ENCODE measurements around the gene OSBPL10.

OSBPL10 gene

GRCh38 chr3:31947671-31948091 is 33.4 kb downstream of the OSBPL10 start:
- no peak for DNase-seq (ENCODE audit: insufficient read length, low spot score)
- FAIRE-seq: no peak
- TF ChIP-seq POLR2AphosphoS5 (IDR thresholded peaks at IDR 0.05; ENCODE audit: low read depth, low read length) (no peak), PAX5 (IDR thresholded peaks at IDR 0.05; ENCODE audit: insufficient read depth, low read length, severe bottlenecking) (no peak), TAF1 (IDR thresholded peaks at IDR 0.05; ENCODE audit: low read depth, low read length) (no peak), POLR2A (IDR thresholded peaks at IDR 0.05; ENCODE audit: low read depth, low read length) (no peak), POU2F2 (IDR thresholded peaks at IDR 0.05; ENCODE audit: low read depth, low read length) (no peak), SPI1 (IDR thresholded peaks at IDR 0.05; ENCODE audit: low read depth, low read length) (no peak)

- FAIRE-seq: no peak
- no peak for DNase-seq (ENCODE audit: insufficient read length, low spot score)
- TF ChIP-seq TAF1 (IDR thresholded peaks at IDR 0.05; ENCODE audit: low read depth, low read length): no peak
- TF ChIP-seq SPI1 (IDR thresholded peaks at IDR 0.05; ENCODE audit: low read depth, low read length): no peak
- no peak for TF ChIP-seq POU2F2 (IDR thresholded peaks at IDR 0.05; ENCODE audit: low read depth, low read length)
- TF ChIP-seq PAX5 (IDR thresholded peaks at IDR 0.05; ENCODE audit: insufficient read depth, low read length, severe bottlenecking): no peak
- TF ChIP-seq POLR2AphosphoS5 (IDR thresholded peaks at IDR 0.05; ENCODE audit: low read depth, low read length): no peak
- no peak for TF ChIP-seq POLR2A (IDR thresholded peaks at IDR 0.05; ENCODE audit: low read depth, low read length)
Observed at GRCh38 chr3:31947162-31947561, 33.9 kb downstream of the OSBPL10 start.

DNA sequence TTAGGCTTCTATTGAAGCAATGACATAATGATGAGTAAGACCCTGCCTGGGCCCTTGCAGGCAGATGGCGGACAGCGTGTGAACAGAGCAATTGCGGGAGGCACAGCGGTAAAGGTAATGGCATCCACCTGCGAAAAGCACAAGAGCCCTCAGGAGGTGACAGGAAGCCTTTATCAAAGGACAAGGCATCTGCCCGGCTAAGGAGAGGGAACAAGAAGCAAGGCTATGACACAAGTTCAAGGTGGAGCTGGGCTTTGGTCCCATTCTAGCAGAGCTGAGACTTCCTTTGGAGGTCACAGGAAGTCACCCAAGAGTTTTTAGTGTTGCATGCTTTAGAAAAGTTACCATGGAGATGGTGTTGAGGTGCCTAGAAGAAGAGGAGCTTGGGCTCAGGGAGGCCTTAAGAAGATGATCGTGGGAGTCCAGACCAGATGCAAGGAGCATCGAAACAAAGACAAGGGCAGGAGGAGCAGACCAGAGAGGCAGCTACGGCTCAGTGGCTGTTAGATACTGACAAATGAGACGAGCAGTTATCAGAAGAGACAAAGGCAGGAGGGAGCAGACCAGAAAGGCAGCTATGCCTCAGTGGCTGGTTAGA is 34.5 kb downstream of the OSBPL10 start:
- peak; percentile 48 for FAIRE-seq
- TF ChIP-seq TAF1 (IDR thresholded peaks at IDR 0.05; ENCODE audit: low read depth, low read length): no peak
- no peak for TF ChIP-seq POU2F2 (IDR thresholded peaks at IDR 0.05; ENCODE audit: low read depth, low read length)
- TF ChIP-seq SPI1 (IDR thresholded peaks at IDR 0.05; ENCODE audit: low read depth, low read length): no peak
- no peak for TF ChIP-seq PAX5 (IDR thresholded peaks at IDR 0.05; ENCODE audit: insufficient read depth, low read length, severe bottlenecking)
- no peak for TF ChIP-seq POLR2A (IDR thresholded peaks at IDR 0.05; ENCODE audit: low read depth, low read length)
- TF ChIP-seq POLR2AphosphoS5 (IDR thresholded peaks at IDR 0.05; ENCODE audit: low read depth, low read length): no peak
- no peak for DNase-seq (ENCODE audit: insufficient read length, low spot score)

DNA sequence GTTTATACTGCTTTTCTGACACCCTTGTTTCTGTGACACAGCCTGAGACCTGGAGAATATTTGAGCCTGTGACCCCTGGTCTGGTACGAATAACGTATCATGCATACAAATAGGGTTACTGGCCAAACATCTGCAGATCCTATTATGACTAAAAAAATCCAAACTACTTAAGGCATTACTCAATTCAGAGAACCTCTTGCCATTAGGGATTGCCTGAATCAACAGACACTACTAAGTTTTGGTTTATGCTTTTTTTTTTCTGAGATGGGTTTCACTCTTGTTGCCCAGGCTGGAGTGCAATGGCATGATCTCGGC is 35.4 kb downstream of the OSBPL10 start:
- TF ChIP-seq POLR2A (IDR thresholded peaks at IDR 0.05; ENCODE audit: low read depth, low read length) (no peak), POU2F2 (IDR thresholded peaks at IDR 0.05; ENCODE audit: low read depth, low read length) (no peak), PAX5 (IDR thresholded peaks at IDR 0.05; ENCODE audit: insufficient read depth, low read length, severe bottlenecking) (no peak), SPI1 (IDR thresholded peaks at IDR 0.05; ENCODE audit: low read depth, low read length) (no peak), TAF1 (IDR thresholded peaks at IDR 0.05; ENCODE audit: low read depth, low read length) (no peak), POLR2AphosphoS5 (IDR thresholded peaks at IDR 0.05; ENCODE audit: low read depth, low read length) (no peak)
- DNase-seq (ENCODE audit: insufficient read length, low spot score) (no peak), FAIRE-seq (no peak)

GRCh38 chr3:31943041-31943440 is 38.0 kb downstream of the OSBPL10 start:
- FAIRE-seq: no peak
- DNase-seq (ENCODE audit: insufficient read length, low spot score): no peak
- TF ChIP-seq POLR2AphosphoS5 (IDR thresholded peaks at IDR 0.05; ENCODE audit: low read depth, low read length) (no peak), SPI1 (IDR thresholded peaks at IDR 0.05; ENCODE audit: low read depth, low read length) (no peak), TAF1 (IDR thresholded peaks at IDR 0.05; ENCODE audit: low read depth, low read length) (no peak), POU2F2 (IDR thresholded peaks at IDR 0.05; ENCODE audit: low read depth, low read length) (no peak), POLR2A (IDR thresholded peaks at IDR 0.05; ENCODE audit: low read depth, low read length) (no peak), PAX5 (IDR thresholded peaks at IDR 0.05; ENCODE audit: insufficient read depth, low read length, severe bottlenecking) (no peak)

DNA sequence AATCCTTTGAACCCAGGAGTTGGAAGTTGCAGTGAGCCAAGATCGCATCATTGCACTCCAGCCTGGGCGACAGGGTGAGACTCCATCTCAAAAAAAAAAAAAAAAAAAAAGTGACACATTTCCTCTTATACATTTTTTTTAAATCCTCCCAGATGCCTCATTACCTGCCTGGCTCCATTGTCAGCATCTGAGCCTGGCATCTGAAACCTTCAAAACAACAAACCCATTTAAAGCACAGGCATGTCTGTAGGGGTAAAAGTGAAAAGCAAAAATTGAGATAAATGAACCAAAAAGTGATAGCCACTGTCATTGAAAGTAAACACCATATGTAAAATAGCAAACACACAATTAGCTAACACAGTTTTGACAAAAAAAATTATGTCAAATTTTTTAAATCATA is 38.6 kb downstream of the OSBPL10 start:
- no peak for FAIRE-seq
- DNase-seq (ENCODE audit: insufficient read length, low spot score): no peak
- TF ChIP-seq TAF1 (IDR thresholded peaks at IDR 0.05; ENCODE audit: low read depth, low read length) (no peak), POU2F2 (IDR thresholded peaks at IDR 0.05; ENCODE audit: low read depth, low read length) (no peak), PAX5 (IDR thresholded peaks at IDR 0.05; ENCODE audit: insufficient read depth, low read length, severe bottlenecking) (no peak), POLR2AphosphoS5 (IDR thresholded peaks at IDR 0.05; ENCODE audit: low read depth, low read length) (no peak), POLR2A (IDR thresholded peaks at IDR 0.05; ENCODE audit: low read depth, low read length) (no peak)

DNA sequence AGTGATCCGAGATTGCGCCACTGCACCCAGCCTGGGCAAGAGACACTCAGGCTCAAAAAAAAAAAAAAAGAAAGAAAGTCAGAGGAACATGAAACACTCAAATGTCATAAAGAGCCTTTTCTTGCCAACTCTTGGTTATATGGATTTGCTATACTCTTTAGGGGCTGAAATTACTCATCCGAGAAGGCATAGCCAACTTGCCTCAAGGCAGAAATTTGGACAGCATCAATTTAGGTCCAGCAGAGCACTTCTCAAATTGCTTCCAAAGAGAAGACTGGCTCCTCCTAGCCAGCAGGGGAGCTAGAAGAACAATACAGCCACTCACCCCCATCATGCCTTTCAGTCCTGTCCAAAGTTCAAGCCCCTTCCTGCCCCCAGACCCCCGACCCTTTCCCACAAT is 43.8 kb downstream of the OSBPL10 start:
- FAIRE-seq (no peak), DNase-seq (ENCODE audit: insufficient read length, low spot score) (no peak)
- TF ChIP-seq POLR2A (IDR thresholded peaks at IDR 0.05; ENCODE audit: low read depth, low read length) (no peak), SPI1 (IDR thresholded peaks at IDR 0.05; ENCODE audit: low read depth, low read length) (no peak)

- DNase-seq (ENCODE audit: insufficient read length, low spot score) (no peak), FAIRE-seq (no peak)
- TF ChIP-seq POU2F2 (IDR thresholded peaks at IDR 0.05; ENCODE audit: low read depth, low read length): no peak
- TF ChIP-seq SPI1 (IDR thresholded peaks at IDR 0.05; ENCODE audit: low read depth, low read length): no peak
- no peak for TF ChIP-seq PAX5 (IDR thresholded peaks at IDR 0.05; ENCODE audit: insufficient read depth, low read length, severe bottlenecking)
- TF ChIP-seq TAF1 (IDR thresholded peaks at IDR 0.05; ENCODE audit: low read depth, low read length): no peak
Observed at GRCh38 chr3:31936420-31937060, 44.5 kb downstream of the OSBPL10 start.

GRCh38 chr3:31934866-31935265 is 46.2 kb downstream of the OSBPL10 start:
- TF ChIP-seq POLR2A (IDR thresholded peaks at IDR 0.05; ENCODE audit: low read depth, low read length): no peak
- TF ChIP-seq PAX5 (IDR thresholded peaks at IDR 0.05; ENCODE audit: insufficient read depth, low read length, severe bottlenecking): no peak
- TF ChIP-seq TAF1 (IDR thresholded peaks at IDR 0.05; ENCODE audit: low read depth, low read length): no peak
- TF ChIP-seq POLR2AphosphoS5 (IDR thresholded peaks at IDR 0.05; ENCODE audit: low read depth, low read length): no peak
- TF ChIP-seq POU2F2 (IDR thresholded peaks at IDR 0.05; ENCODE audit: low read depth, low read length): no peak
- no peak for TF ChIP-seq SPI1 (IDR thresholded peaks at IDR 0.05; ENCODE audit: low read depth, low read length)
- DNase-seq (ENCODE audit: insufficient read length, low spot score): no peak
- FAIRE-seq: no peak

DNA sequence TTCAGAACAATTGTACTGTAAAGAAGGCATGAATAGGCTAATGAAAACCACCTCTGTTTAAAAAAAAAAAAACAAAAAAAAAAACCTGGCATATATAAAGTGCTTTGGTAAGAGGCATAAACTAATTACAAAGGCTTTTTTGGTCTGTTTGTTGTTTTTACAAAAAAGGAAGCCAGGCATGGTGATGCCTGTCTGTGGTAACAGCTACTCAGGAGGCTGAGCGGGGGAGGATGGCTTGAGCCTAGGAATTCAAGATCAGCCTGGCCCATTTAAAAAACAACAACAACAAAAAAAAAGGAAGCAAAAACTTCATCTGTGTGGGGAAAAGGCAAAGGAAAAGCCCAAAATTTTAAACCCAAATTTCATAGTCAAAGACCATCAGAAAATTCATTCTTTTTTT is 47.0 kb downstream of the OSBPL10 start:
- no peak for DNase-seq (ENCODE audit: insufficient read length, low spot score)
- TF ChIP-seq POLR2A (IDR thresholded peaks at IDR 0.05; ENCODE audit: low read depth, low read length) (no peak), SPI1 (IDR thresholded peaks at IDR 0.05; ENCODE audit: low read depth, low read length) (no peak), POLR2AphosphoS5 (IDR thresholded peaks at IDR 0.05; ENCODE audit: low read depth, low read length) (no peak), TAF1 (IDR thresholded peaks at IDR 0.05; ENCODE audit: low read depth, low read length) (no peak), POU2F2 (IDR thresholded peaks at IDR 0.05; ENCODE audit: low read depth, low read length) (no peak)
- no peak for FAIRE-seq
